Astrocyte of the hippocampus (primary cell): ENCODE measurements around the gene FBXO27.
"Not testable (repeated sequence)": the region's sequence is repeated elsewhere in the genome, so short reads cannot be mapped to it uniquely, and the experiment has no call there.

Source experiments
- DNase-seq: peaks from one replicate; pipeline ENCODE4 v3.0.0; 2011; ENCODE audit warnings: low read depth, low spot score

FBXO27 gene

DNA sequence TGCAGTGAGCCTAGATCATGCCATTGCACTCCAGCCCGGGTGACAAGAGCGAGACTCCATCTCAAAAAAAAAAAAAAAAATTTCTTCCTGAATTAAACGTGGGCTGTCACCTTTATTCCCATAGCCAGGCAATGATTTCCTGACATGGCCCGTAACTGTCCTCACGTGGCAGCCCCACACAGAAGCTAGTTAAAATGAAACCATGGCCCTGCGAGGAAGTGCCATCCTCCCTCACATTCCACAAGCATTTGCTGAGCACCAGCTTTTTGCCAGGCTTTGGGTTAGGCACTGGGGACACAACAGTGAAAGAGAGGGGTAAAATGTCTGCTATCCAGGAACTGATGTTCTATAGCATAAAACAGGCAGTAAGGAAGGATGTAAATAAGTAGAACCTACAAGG, 13.2 kb upstream of the FBXO27 start:
- DNase-seq: no peak

DNA sequence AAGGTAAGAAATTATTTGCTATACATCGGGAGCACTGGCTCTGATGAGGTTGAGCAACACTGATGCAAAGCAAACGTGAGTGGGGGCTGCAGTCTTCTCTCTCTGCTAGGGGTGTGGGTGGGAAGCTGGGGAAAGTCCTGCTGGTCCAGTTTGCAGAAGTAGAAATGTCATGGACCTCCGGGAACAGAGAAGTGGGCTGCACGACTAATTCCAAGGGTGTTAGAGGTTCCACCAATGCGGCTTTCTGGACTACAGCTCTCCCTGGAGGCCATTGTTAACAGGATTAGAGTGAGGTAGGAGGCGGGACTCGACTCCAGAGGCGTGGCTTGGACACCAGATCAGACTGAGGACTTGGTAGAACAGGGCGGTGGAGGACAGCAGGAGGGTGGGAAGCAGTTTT, 5.7 kb upstream of the FBXO27 start:
- peak; percentile 58 for DNase-seq

DNA sequence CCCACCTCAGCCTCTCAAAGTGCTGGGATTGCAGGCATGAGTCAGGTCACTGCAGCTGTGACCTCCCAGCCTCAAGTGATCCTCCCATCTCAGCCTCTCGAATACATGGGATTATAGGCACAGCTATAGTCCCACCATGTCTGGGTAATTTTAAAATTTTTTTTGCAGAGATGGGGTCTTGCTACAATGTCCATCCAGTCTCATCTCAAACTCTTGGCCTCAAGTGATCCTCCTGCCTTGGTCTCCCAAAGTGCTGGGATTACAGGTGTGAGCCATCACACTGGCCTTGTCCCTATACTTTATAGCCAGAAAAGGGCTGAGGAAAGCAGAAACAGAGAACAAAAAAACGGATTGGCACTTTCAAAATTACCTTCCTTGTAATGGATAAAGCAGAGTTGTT, 4.8 kb upstream of the FBXO27 start:
- DNase-seq: no peak

DNA sequence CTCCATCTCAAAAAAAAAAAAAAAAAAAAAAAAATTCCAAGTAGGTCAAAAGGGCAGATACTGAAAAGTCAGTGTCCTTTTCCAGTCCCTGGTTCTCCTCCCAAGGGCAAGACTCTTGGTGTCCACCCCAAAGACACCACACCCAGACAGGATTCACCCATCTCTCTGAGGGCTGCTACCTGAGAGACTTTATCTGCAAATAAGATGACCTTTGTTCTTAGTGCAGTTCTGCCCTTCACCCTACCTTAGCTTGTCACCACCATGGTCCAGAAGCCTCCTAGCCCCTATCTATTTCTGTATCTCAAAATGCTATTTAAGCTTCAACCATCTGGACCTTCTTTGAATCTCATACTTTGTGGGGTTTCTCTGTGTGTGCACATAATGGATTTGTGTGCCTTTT, 4.2 kb upstream of the FBXO27 start:
- DNase-seq: no peak

DNA sequence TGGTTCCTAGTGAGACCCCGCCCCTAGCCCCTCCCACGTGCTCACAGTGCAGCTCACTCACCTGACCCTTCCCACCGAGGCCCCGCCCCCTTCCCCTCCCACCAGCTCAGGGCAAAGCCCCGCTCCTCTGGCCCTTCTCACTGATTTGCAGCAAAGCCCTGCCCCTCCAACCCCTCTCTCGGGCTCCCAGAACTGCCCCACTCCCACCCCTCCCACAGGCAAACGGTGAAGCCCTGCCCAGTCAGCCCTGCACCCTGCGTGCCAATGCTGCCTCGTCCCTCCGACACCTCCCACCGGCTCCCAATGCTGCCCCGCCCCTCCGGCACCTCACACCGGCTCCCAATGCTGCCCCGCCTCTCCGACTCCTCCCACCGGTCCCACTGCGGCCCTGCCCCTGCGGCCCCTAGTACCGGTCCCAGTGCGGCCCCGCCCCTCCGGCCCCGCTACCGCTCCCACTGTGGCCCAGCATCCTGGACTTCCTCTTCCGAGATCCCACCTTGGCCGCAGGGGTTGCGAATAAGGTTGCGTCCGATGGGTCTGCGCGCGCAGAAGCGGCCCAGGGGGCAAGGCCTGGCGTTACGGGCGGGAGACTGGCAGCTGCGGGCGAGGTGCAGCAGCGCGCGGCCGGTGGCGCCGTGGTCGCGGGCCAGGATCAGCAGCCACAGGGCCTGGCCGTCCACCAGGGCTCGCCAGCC, 834 bp downstream of the FBXO27 start:
- peak; percentile 95 for DNase-seq

DNA sequence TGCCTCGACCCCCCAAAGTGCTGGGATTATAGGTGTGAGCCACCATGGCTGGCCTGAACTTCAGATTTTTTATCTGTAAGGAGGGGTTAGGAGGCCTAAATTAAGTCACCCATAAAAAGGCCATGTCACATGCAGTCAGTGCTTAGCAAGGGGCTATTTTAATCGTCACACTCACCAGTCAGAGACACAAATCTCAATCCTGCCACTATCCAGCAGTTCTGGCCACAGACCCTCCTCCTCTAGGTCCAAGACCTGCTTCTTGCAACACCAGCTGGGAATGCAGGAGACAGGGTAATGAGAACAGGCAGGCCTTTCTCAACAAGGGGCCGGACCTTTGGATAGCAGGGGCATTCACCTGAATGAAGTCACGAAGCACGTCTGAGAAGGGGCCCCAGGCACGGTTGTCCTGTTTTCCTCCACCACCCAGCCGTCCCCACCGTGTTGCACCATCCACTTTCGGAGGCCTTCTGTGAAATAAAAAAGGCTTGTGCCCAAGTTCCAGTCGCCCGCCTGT, 1.4 kb downstream of the FBXO27 start:
- no peak for DNase-seq

DNA sequence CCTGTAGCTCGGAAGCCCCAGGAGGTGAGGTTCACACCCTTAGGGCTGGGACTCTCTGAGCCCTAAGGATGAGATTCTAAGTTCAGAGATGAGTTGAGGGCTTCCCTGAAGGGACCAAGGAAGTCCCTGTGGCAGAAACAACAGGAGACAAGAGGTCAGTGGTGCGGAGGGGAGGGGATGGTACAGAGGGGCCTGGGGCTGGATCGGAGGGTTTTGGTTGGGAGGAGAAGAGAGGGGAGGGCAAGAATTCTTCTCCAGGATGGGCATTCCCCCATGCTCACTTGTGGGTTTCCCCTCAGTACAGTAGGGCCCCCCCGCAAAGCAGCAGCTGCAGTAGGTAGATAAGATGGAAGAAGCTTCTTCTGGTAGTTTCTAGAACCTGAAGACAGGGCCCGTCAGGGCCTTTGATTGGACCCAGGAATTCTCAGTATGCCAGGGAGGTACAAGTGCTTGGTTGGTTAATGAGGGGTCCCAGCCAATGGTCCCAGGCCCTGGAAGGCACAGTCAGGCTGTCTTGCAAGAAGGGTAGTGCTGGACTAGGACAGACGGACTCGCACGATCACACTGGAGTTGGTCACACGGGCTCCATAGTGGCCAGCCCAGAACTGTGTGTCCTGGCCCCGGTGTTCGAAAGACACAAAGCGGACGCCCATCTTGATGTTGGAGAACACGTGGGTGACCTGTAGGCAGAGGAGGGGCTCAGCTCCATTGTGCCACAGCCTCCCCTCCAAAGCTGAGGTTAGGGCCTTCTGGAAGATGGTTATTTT, 7.3 kb downstream of the FBXO27 start:
- no peak for DNase-seq

DNA sequence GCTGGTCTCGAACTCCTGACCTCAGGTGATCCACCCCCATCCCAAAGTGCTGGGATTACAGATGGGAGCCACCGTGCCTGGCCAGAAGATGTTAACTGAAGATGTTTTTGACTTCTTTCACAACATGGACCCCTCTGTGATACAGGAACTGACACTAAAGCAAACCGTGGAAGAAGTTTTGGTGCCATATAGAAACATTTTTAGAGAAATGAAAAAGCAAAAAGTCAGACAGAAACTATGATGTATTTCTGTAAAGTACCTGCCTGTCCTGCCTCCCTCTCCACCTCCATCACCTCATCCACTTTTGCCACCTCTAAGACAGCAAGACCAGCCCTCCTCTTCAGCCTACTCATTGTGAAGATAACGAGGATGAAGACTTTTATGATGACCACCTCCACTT, 11.3 kb downstream of the FBXO27 start:
- no peak for DNase-seq

DNA sequence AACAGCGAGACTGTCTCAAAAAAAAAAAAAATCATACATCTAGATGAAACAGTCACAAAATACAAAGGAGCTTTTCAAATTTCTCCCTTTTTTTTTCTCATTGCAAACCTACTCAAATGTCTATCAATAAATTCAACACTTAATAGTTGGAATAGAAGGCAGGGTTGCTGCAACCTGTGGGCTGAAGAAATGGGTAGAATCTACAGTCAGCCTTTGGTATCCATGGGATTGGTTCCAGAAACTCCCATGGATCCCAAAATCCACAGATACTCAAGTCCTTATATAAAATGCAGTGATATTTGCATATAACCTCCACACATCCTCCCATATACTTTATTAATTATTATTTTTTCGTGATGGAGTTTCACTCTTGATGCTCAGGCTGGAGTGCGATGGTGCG, 14.7 kb downstream of the FBXO27 start:
- DNase-seq: no peak

DNA sequence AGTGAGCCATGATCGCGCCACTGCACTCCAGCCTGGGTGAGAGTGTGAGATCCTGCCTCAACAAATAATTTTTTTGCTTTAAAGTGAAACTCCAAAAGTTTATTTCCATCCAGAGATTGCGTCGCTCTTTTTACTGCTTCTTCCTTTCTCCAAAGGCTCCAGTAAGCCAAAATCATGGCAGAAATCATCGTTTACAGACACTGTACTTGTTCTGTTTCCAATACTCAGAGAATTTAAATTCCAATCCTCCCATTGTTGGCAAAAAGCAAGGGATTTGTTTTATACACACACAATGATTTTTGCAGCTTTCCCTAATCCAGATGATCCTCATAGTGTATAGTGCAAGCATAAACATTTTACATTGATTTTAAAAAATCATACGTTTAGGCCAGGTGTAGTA, 15.3 kb downstream of the FBXO27 start:
- DNase-seq: no peak

DNA sequence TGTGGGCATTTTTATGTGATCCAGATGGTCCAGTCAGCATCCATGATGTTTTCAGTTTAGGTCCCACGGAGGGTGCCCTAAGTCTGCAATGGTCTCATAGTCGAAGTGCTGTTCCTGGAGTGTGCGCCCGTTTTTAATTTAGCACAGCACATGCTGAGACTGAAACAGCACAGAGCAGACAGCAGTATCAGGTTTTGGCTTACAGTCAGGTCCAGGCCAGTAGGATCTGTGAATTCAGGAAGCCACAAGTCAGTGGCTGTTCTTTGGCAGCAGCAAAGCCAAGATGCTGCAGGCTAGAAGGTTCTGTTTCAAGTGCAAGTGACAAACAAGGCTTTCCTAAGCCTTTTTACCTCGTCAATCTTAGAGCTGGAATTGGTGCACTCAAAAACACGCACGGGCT, 18.3 kb downstream of the FBXO27 start:
- no peak for DNase-seq

DNA sequence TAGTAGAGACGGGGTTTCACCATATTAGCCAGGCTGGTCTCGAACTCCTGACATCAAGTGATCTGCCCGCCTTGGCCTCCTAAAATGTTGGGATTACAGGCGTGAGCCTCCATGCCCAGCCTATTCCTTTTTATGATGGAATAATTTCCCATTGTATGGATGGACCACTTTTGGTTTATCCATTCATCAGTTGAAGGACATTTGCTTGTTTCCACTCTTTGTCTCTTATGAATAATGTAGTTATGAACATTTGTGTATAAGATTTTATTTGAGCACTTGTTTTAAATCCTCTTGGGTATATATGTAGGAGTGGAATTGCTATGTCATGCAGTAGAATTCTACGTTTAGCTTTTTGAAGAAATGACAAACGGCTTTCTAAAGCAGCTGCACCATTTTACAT, 23.3 kb downstream of the FBXO27 start:
- DNase-seq: no peak

DNA sequence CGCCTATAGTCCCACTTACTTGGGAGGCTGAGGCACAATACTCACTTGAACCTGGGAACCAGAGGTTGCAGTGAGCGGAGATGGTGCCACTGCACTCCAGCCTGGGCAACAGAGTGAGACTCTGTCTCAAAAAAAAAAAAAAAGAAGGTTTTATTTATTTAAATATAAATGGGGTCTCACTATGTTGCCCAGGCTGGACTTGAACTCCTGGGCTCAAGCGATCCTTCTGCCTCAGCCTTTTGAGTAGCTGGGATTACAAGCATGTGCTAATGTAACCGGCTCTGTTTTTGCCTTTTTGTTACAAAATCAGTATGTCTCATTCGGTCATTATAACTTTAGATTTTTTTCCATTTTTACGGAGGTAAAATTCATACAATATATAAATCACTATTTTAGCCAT, 24.2 kb downstream of the FBXO27 start:
- no peak for DNase-seq

DNA sequence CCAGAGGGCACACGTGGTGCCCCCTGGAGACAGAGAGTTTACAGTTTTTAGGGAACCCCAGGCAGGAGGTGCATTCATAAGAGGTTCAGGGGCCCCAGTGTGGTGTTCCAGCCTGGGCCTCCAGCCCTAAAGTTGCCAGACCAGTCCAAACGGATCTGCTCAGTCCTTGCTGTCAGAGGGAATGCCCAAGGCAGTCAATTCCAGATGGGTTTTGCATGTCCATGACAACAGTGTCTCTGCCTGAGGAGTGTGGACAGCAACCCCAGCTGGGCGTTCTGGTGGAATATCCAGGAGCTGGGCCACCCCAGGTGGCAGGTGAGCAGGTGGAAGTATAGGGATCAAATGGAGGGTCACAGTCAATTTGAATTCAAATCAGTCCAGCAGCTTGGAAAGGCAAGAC, 25.3 kb downstream of the FBXO27 start:
- DNase-seq: no peak

DNA sequence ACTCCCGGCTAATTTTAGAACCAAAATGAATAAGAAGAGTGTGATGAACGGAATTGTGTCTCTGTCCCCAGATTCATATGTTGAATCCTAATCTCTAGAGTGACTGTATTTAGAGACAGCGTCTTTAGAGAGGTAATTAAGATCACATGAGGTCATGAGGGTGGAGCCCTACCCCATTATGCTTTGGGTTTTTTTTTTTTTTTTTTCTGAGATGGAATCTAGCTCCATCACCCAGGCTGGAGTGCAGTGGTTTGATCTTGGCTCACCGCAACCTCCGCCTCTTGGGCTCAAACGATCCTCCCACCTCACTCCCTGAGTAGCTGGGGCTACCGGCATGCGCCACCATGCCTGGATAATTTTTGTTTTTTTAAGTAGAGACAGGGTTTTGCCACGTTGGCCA, 27.9 kb downstream of the FBXO27 start:
- DNase-seq: no peak

DNA sequence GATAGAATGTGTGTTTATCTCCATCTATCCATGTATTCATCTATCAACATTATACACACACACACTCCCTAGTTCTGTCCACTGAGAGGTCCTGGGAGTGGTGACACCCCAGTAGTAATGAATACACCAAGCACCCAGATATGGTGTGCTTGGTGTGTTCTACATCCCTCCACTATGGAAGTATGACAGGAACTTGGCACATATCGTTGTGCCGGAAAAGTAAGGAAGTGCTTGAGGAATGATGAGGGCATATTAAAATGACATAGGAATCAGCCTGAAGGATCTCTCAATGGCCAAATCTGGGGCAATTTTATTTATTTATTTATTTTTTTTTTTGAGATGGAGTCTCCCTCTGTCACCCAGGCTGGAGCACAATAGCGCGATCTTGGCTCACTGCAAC, 28.6 kb downstream of the FBXO27 start:
- no peak for DNase-seq

DNA sequence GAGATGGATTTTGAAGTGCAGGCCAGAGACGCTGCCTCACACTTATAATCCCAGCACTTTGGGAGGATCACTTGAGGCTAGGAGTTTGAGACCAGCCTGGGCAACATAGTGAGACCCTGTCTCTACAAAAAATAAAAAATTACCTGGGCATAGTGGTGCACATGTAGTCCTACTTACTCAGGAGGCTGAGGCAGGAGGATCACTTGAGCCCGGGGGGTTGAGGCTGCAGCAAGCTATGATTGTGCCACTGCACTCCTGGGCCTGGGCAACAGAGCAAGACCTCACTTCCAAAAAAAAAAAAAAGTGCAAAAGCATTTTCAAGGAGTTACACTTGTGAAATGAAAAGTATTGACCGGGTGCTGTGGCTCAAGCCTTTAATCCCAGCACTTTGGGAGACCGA, 29.2 kb downstream of the FBXO27 start:
- no peak for DNase-seq

DNA sequence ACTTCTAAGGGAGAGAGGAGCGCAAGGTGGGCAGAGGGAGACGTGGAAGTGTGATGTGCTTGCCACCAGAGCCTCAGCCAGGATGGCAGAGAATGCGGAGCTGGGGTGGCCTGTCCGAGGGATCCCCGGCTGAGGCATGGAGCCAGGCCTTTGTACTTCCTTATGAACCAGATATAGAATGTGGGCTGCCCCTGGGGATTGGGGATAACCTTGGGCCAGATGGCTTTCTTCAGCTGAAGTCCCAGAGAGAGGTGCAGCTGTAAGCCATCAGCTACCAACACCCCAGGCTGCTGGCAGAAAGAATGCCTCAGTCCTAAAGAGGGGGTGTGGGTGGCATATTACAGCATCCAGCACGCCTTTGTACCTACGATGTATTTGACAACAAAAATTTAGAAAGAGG, 31.3 kb downstream of the FBXO27 start:
- no peak for DNase-seq

DNA sequence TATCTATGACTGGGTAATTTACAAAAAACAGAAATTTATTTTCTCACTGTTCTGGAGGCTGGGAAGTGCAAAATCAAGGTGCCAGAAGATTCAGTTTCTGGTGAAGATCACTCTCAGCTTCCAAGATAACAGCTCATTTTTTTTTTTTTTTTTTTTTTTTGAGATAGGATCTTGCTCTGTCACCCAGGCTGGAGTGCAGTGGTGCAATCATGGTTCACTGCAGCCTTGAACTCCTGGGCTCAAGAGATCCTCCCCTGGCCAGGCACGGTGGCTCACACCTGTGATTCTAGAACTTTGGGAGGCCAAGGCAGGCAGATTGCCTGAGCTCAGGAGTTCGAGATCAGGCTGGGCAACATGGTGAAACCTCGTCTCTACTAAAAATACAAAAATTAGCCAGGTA, 34.8 kb downstream of the FBXO27 start:
- DNase-seq: not testable (repeated sequence)

DNA sequence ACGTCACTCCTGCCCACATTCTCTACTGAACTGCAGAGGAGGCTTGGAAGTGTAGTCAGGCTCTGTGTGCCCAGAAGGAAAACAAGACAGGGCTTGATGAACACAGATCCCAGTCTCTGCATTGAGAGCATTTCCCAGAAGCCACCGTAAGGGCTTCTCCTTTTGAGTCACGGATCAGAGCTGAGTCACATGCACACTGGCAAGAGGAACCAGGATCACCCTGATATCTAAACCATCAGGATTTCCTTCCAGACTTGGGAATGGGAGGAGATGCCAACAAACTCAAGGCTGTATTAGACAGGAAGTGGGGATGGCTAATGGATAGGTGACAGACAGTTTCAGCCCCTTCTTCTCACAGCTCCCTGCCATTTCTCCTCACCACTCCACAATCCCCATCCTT, 39.1 kb downstream of the FBXO27 start:
- DNase-seq: peak; percentile 51

DNA sequence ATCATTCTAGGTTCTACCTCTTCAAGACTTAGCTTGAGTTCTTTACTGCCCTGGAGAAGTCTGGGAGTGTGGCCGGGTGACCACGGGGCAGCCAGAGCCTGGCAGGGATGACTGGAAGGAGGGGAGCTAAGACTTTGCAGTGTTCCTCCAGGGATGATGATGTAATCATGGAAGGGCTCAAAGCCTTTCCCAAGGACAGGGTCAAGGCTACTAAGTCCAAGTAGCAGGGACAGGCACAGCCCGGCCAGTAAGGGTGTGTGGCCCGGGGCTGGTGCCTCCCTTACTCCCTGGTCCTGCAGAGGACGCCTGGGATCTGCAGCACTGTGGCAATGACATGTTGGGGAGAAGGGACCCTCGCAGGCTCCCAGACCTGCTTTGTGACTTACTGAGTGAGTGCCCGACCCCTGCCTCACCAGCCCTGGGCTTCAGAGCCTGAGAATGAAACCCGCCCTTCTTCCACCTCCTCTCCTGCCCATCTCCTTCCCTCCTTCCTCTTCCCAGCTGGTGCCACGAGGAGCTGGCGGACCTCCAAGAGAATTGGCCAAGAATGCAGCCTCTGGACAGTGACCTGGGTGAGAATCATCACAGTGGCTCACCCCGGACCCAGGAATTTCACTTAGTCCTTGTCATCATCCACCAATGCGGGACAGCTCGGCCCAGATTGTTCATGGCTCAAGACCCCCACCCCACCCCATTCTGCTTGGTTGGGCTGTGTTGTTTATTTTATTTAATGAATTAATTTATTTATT, 41.2 kb downstream of the FBXO27 start:
- DNase-seq: no peak

DNA sequence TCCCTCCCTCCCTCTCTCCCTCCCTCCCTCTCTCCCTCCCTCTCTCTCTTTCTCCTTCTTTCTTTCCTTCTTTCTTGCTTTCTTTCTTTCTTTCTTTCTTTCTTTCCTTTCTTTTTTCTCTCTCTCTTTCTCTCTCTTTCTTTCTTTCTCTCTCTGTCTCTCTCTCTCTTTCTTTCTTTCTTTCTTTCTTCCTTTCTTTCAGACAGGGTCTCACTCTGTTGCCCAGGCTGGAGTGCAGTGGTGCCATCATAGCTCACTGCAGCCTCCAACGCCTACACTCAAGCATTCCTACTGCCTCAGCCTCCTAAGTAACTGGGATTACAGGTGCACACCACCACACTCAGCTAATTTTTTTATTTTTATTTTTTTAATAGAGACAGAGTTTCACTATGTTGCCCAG, 42.7 kb downstream of the FBXO27 start:
- DNase-seq: not testable (repeated sequence)
